ENCODE results near the gene CMC4. TPM values are rescaled to one million over a fixed set of nuclear protein-coding genes. Genes with fewer than 3 reads are reported as not detected.

The CMC4 gene, protein sequence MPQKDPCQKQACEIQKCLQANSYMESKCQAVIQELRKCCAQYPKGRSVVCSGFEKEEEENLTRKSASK
- total RNA-seq (2012; rRNA removed) (8.4 and 11.4 TPM in 2 replicates), polyA plus RNA-seq (2012; rRNA removed) (6.4 and 7.0 TPM in 2 replicates), Bru-seq, nascent RNA (percentile 43 among the genes with signal in this experiment), BruChase-seq, experiment 1, labeled RNA remaining after a 6-hour chase (percentile 36 among the genes with signal in this experiment), BruChase-seq, experiment 2, labeled RNA remaining after a 2-hour chase (percentile 39 among the genes with signal in this experiment)
- polyA plus RNA-seq (2012; cell fraction: cytosol; rRNA removed) = 6.0 and 7.3 TPM in 2 replicates
- 2.8 and 6.8 TPM in 2 replicates for polyA plus RNA-seq (2012; cell fraction: nucleus; rRNA removed; ENCODE audit: low replicate concordance)
- long read RNA-seq, transcript CMC4-202 (3 exons, 1,107 nt) = major isoform, 19 of 22 reads
- long read RNA-seq, partial matches to known transcripts = 1 of 22 reads
- long read RNA-seq, other reads (novel, unspliced or antisense) = 2 of 22 reads

DNA sequence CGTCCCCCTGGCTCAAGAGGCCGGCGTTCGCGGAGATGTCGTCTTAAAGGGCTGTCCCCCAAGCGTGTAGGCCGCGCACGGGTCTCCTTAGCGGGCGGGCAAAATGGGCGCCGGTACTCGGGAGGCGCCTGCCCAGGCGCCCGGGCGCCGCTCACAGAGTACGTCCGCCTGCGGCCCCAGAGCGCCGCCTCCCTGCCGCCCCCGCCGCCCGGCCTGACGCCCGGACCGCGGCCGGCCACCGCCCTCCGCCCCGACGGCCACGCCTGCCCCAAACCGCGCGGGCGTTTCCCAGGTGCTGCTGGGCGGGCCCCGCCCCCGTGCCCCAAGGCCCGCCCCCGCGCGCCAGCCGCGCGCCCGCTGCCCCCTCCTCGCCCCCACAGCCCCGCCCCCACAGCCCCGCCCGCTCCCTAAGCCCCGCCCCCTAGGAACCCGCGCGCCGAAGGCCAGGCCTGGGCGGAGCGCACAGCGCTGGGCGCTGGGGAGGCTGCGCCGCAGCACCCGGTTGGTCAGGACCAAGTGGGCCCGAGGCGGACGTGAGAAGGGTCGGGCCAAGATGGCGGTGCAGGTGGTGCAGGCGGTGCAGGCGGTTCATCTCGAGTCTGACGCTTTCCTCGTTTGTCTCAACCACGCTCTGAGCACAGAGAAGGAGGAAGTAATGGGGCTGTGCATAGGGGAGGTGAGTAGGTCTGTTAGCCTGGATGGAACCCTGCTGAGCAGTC, at the start of gene CMC4, which contains the start of the genes BRCC3 and MTCP1:
TSS of gene CMC4 (minus strand) at position 162 of the 719 bp plus-strand sequence. CDS start 7,113 bp downstream, outside the sequence.
TSS of gene BRCC3 (plus strand) at position 534 of the 719 bp plus-strand sequence. CDS start at position 554, 20 bp downstream.
TSS of gene MTCP1 (minus strand) at position 162 of the 719 bp plus-strand sequence. CDS start 5,126 bp downstream, outside the sequence.
- WGBS, 2 experiments (ENCODE audit: extremely low coverage in 2 of 2, insufficient read length in 1 of 2) = 27% methylated on average over 12 of the region's 81 CpGs; no CpG with 5 or more reads in 1 of the 2 experiments
- H3K18ac ChIP-seq (ENCODE audit: low read depth, low read length) = 0 out of 2 replicates have a peak within 1 kb of the TSS, but pooled peaks have one; percentile 14
- H4K91ac ChIP-seq (ENCODE audit: insufficient read depth, low read depth, low read length) = peak within 1 kb of the TSS; percentile 52
- H4K5ac ChIP-seq (ENCODE audit: low read depth, low read length) = 0 out of 2 replicates have a peak within 1 kb of the TSS, but pooled peaks have one; percentile 13
- peak within 1 kb of the TSS; percentile 67 for H2AK9ac ChIP-seq (replicated peaks; ENCODE audit: low read depth, low read length, poor library complexity)
- ATAC-seq (ENCODE audit: low read depth) (peak; percentile 95), DNase-seq (peak; percentile 79)
- no peaks in the 10 kb centered on the region for H3K9me1 ChIP-seq (ENCODE audit: insufficient read depth, low read length)
- peak within 1 kb of the TSS; percentile 87 for H3K27ac ChIP-seq (ENCODE audit: insufficient read depth, low read length)
- peaks cover 2% of the 10 kb centered on the region; the same call in 1 of the 2 replicates for H3K36me3 ChIP-seq (ENCODE audit: control insufficient read depth, insufficient read depth, low read length)
- peak within 1 kb of the TSS; percentile 67 for H2BK5ac ChIP-seq (ENCODE audit: low read depth, low read length, poor library complexity, severe bottlenecking)
- no TSS peak for BruUV-seq (replicated peaks)
- peak within 1 kb of the TSS; percentile 26; the same call in 1 of the 2 replicates for H2BK120ac ChIP-seq (ENCODE audit: low read depth, low read length)
- H3K4ac ChIP-seq (ENCODE audit: low read depth, low read length) = peak within 1 kb of the TSS; percentile 90
- H4K8ac ChIP-seq (ENCODE audit: low read depth in 2 of 2, low read length in 2 of 2) = peak within 1 kb of the TSS; percentile 55 to 94
- in situ Hi-C loops (cut with MboI; ENCODE audit: low sequenced_read_pairs) (no loop called here), dilution Hi-C loops (cut with HindIII; ENCODE audit: low sequenced_read_pairs, unreplicated experiment) (no loop called here), intact Hi-C loops (cut with micrococcal nuclease) (loop anchor here (2.0 to 5.0 kb wide), 2 partner anchors 44 to 89 kb away; partner anchors contain the start of gene FUNDC2)
- peak within 1 kb of the TSS; percentile 94 for H3K4me2 ChIP-seq (ENCODE audit: low read depth, low read length)
- peak within 1 kb of the TSS; percentile 43 for H2AK5ac ChIP-seq (ENCODE audit: low read depth, low read length)
- ChIA-PET POLR2A (ENCODE audit: unreplicated experiment) (no interaction called here), CTCF (no interaction called here)
- peak within 1 kb of the TSS; percentile 52 for H3K56ac ChIP-seq (ENCODE audit: extremely low read depth, insufficient read depth, low read length)
- no peak within 1 kb of the TSS for H2BK15ac ChIP-seq (ENCODE audit: low read depth, low read length)
- no peaks in the 10 kb centered on the region for H3K27me3 ChIP-seq (ENCODE audit: control insufficient read depth, insufficient read depth, low read length)
- TF ChIP-seq POLR2A (IDR thresholded peaks at IDR 0.05; ENCODE audit: low read depth, low read length) = peak; percentile 86
- TF ChIP-seq NFE2L2 (IDR thresholded peaks at IDR 0.05; ENCODE audit: low read depth, low read length) = no peak
- TF ChIP-seq MAZ (IDR thresholded peaks at IDR 0.05; ENCODE audit: borderline replicate concordance, low read depth, low read length) = peak; percentile 43; the same call in 1 of the 2 replicates
- TF ChIP-seq MXI1 (IDR thresholded peaks at IDR 0.05; ENCODE audit: borderline replicate concordance, low read depth, low read length) = no peak
- no peak within 1 kb of the TSS for H2BK20ac ChIP-seq (ENCODE audit: low read depth, low read length)
- H3K9me3 ChIP-seq (ENCODE audit: control insufficient read depth, insufficient read depth, low read length) = 0 out of 2 replicates have a peak, but pooled peaks cover 2% of the 10 kb centered on the region
- H3K4me3 ChIP-seq (ENCODE audit: insufficient read depth, low read depth, low read length) = peak within 1 kb of the TSS; percentile 59
- H3K4me1 ChIP-seq (ENCODE audit: control insufficient read depth, insufficient read depth, low read length) = peaks cover 3% of the 10 kb centered on the region; the same call in 1 of the 2 replicates
- peak within 1 kb of the TSS; percentile 94 for H3K14ac ChIP-seq (replicated peaks; ENCODE audit: low read depth, low read length)
- H3K79me1 ChIP-seq (ENCODE audit: low read depth in 1 of 2, low read length in 2 of 2) = peaks cover 8 to 24% of the 10 kb centered on the region in 2 experiments; a peak in 3 of 4 replicates
- peak within 1 kb of the TSS; percentile 95 for H2AFZ ChIP-seq (replicated peaks; ENCODE audit: low read length, poor library complexity)
- peak within 1 kb of the TSS; percentile 93 for H3K23ac ChIP-seq (ENCODE audit: low read depth, low read length)
- peak within 1 kb of the TSS; percentile 88 for H3K9ac ChIP-seq (ENCODE audit: low read depth, low read length)
- no peaks in the 10 kb centered on the region for H4K20me1 ChIP-seq (ENCODE audit: insufficient read depth, low read length)
